ENCODE data around the gene GPR61. TPM values are rescaled to one million over a fixed set of nuclear protein-coding genes. Genes with fewer than 3 reads are reported as not detected.

GPR61 gene
- total and polyA plus RNA-seq, 5 donors from 2014 or later = 0.20 to 0.43 (median 0.43) TPM; not detected in 2

DNA sequence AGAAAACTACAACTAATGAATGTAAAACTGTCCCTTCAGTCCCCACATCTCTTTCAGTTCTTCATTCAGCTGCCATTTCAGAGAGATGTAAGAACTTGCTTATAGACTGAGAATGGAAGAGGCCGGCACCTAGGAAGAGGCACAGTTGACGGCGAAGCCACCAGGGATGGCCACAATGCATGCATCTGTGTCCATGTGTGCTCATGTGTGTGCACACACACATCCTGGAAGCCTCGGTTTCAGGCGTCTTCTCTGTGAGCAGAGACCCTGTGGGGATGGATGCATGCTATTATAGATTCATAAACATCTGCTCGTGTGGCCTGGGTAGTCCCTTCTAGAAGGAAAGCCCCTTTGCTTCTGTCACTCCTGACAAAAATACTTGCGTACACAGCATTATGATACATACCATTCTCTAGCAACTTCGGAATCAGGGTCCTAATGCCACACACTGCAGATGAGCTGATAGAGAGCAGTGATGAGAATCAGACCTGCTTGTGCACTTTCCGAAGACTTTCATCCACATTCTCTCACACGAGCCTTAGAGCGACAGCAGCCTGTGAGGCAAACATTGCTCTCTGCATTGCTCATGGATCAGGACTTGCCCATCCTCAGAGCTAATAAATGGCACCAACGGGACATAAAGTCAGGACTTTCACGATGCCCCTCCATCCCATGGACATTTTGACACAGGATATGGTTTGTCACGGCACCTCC lies 12.4 kb upstream of the GPR61 start:
- no peak overlapping the region for H3K4me3 ChIP-seq (ENCODE audit: low read depth, low read length)
- peaks cover 17% of the 10 kb centered on the region for H3K4me1 ChIP-seq (ENCODE audit: control insufficient read depth, insufficient read depth, low read length, poor library complexity, severe bottlenecking)
- Mint-ChIP-seq H3K4me3 (no peak overlapping the region), H3K9me3 (no peaks in the 10 kb centered on the region), H3K4me1 (peaks cover 0 to 17% (median 5%) of the 10 kb centered on the region in 4 donors), H3K27me3 (peaks cover 2% of the 10 kb centered on the region), H3K27ac (peak overlapping the region in 1 of 3 donors; percentile 18), H3K36me3 (peaks cover 3% of the 10 kb centered on the region)
- no peaks in the 10 kb centered on the region for H3K36me3 ChIP-seq (ENCODE audit: control insufficient read depth, insufficient read depth, low read length)
- ATAC-seq (ENCODE audit: low read depth in 2 of 2) (no peak), DNase-seq (no peak)
- H3K27ac ChIP-seq (ENCODE audit: insufficient read depth, low read length, poor library complexity, severe bottlenecking) = no peak overlapping the region
- no peaks in the 10 kb centered on the region for H3K9me3 ChIP-seq (ENCODE audit: control insufficient read depth in 2 of 2, low read length in 2 of 2)
- H3K27me3 ChIP-seq (ENCODE audit: control insufficient read depth, insufficient read depth, low read length) = peaks cover 6% of the 10 kb centered on the region

DNA sequence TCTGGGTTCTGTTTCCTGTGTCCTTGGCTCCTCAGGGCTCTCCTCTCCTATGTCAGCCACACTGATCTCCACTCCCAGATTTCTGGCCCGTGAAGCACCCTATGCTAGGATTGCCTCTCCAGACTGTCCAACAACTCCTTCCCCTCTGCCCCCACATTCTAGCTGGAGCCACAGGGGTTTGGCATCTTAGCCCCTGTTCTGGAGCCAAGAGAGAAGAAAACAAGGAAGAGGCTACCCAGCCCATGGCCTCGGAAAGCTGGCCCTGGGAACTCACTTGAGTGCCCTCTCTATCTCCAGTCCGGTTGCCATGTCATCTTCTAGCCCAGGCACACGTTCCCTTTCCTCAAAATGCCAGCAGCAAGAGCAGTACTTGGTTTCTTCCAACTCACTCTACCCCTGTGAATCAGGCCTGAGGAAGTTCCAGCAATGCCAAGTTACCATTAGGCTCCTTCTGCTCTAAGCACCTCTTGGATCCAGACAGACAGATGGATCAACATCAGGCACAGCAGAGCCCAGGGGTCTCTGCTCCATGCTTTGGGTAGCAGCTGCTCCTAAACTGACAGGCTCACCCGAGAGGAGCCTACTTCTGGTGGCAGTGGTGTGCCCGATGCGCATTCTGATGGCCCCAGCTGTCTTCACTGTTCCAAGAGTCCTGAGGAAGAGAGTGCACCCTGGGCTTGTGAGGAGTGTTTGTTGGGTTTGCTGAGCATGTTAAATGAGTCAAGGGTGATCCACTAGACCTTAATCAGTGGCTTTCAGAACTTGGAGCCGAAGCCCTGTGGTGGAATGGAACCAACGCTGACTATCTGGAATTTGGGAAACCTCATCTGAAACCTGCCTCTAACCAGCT lies 11.6 kb upstream of the GPR61 start:
- H3K9me3 ChIP-seq (ENCODE audit: control insufficient read depth in 2 of 2, low read length in 2 of 2) = no peaks in the 10 kb centered on the region
- ATAC-seq (ENCODE audit: low read depth in 2 of 2) = no peak

DNA sequence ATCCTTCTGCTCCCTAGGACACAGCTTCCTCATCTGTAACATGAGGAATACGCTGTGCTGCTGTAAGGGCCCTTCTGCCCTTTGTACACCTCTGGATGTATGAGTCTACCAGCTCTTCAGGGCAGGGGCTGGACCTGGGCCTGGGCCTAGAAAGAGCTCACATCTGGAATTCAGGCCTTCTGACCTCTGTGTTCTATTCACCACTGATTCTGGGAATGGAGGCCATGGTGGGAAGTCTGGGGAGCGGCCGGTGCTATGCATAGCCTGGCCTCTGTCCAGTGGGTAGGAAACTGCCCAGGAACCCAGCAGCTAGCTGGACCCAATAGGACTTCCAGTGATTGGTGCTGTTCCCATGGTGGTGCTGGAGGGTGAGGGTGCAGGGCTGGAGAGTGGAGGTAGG lies 11.0 kb upstream of the GPR61 start:
- Histone ChIP-seq H3K36me3 (ENCODE audit: control insufficient read depth, insufficient read depth, low read length) (no peaks in the 10 kb centered on the region), H3K4me3 (ENCODE audit: low read depth, low read length) (no peak overlapping the region), H3K9me3 (ENCODE audit: control insufficient read depth in 2 of 2, low read length in 2 of 2) (no peaks in the 10 kb centered on the region), H3K4me1 (ENCODE audit: control insufficient read depth, insufficient read depth, low read length, poor library complexity, severe bottlenecking) (peaks cover 24% of the 10 kb centered on the region), H3K27ac (ENCODE audit: insufficient read depth, low read length, poor library complexity, severe bottlenecking) (no peak overlapping the region), H3K27me3 (ENCODE audit: control insufficient read depth, insufficient read depth, low read length) (peaks cover 6% of the 10 kb centered on the region)
- H3K36me3 Mint-ChIP-seq = peaks cover 3% of the 10 kb centered on the region
- DNase-seq = no peak
- no peaks in the 10 kb centered on the region for H3K9me3 Mint-ChIP-seq
- H3K27ac Mint-ChIP-seq = no peak overlapping the region
- no peak overlapping the region for H3K4me3 Mint-ChIP-seq
- peaks cover 0 to 23% (median 10%) of the 10 kb centered on the region in 4 donors for H3K4me1 Mint-ChIP-seq
- no peak for ATAC-seq (ENCODE audit: low read depth in 2 of 2)
- H3K27me3 Mint-ChIP-seq = no peaks in the 10 kb centered on the region

More for the DNA sequence above, 11.6 kb upstream of the GPR61 start:
- H3K36me3 ChIP-seq (ENCODE audit: control insufficient read depth, insufficient read depth, low read length) = no peaks in the 10 kb centered on the region
- H3K36me3 Mint-ChIP-seq = peaks cover 3% of the 10 kb centered on the region
- peaks cover 0 to 23% (median 10%) of the 10 kb centered on the region in 4 donors for H3K4me1 Mint-ChIP-seq
- no peak overlapping the region for H3K4me3 ChIP-seq (ENCODE audit: low read depth, low read length)
- peaks cover 6% of the 10 kb centered on the region for H3K27me3 ChIP-seq (ENCODE audit: control insufficient read depth, insufficient read depth, low read length)
- no peaks in the 10 kb centered on the region for H3K9me3 Mint-ChIP-seq
- H3K4me3 Mint-ChIP-seq = no peak overlapping the region
- no peak for DNase-seq
- peak overlapping the region in 2 of 3 donors; percentile 18 to 82 for H3K27ac Mint-ChIP-seq
- H3K4me1 ChIP-seq (ENCODE audit: control insufficient read depth, insufficient read depth, low read length, poor library complexity, severe bottlenecking) = peaks cover 24% of the 10 kb centered on the region
- no peak overlapping the region for H3K27ac ChIP-seq (ENCODE audit: insufficient read depth, low read length, poor library complexity, severe bottlenecking)
- no peaks in the 10 kb centered on the region for H3K27me3 Mint-ChIP-seq

DNA sequence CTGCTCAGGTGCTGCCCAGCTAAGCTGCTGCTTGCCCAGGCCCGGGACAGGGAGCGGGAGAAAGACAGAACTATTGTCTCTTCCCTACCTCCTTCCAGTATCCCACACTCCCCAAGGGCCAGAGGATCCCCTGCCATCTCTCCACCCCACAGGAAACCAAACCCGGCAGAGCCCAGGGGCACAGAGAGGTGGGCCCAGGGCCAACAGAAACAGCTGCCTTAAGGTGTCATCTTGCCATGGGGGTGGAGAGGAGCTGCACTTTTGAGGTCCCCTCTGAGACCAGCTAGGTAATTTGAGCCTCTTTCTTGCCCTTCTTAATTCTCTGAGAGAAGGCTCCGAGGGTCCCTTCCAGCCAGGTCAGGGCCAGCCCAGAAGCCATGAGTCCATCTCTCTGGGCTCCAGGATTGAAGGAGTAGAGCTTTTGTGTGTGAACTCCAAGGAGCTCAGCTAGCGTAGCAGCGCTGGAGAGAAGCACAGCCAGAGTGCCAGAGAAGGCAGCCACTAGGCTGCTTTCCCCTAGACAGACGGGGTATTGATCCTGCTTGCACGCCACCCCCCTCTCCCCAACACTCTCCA lies 9.7 kb upstream of the GPR61 start:
- H3K27me3 ChIP-seq (ENCODE audit: control insufficient read depth, insufficient read depth, low read length) = peaks cover 6% of the 10 kb centered on the region
- ATAC-seq (ENCODE audit: low read depth in 2 of 2) = no peak
- no peak overlapping the region for H3K4me3 ChIP-seq (ENCODE audit: low read depth, low read length)
- Mint-ChIP-seq H3K9me3 (no peaks in the 10 kb centered on the region), H3K27ac (peak overlapping the region in 1 of 3 donors; percentile 55), H3K27me3 (peaks cover 4% of the 10 kb centered on the region), H3K4me3 (no peak overlapping the region), H3K4me1 (peaks cover 0 to 23% (median 10%) of the 10 kb centered on the region in 4 donors), H3K36me3 (peaks cover 3% of the 10 kb centered on the region)
- no peak overlapping the region for H3K27ac ChIP-seq (ENCODE audit: insufficient read depth, low read length, poor library complexity, severe bottlenecking)
- H3K4me1 ChIP-seq (ENCODE audit: control insufficient read depth, insufficient read depth, low read length, poor library complexity, severe bottlenecking) = peaks cover 24% of the 10 kb centered on the region
- no peaks in the 10 kb centered on the region for H3K9me3 ChIP-seq (ENCODE audit: control insufficient read depth in 2 of 2, low read length in 2 of 2)
- H3K36me3 ChIP-seq (ENCODE audit: control insufficient read depth, insufficient read depth, low read length) = no peaks in the 10 kb centered on the region
- no peak for DNase-seq

DNA sequence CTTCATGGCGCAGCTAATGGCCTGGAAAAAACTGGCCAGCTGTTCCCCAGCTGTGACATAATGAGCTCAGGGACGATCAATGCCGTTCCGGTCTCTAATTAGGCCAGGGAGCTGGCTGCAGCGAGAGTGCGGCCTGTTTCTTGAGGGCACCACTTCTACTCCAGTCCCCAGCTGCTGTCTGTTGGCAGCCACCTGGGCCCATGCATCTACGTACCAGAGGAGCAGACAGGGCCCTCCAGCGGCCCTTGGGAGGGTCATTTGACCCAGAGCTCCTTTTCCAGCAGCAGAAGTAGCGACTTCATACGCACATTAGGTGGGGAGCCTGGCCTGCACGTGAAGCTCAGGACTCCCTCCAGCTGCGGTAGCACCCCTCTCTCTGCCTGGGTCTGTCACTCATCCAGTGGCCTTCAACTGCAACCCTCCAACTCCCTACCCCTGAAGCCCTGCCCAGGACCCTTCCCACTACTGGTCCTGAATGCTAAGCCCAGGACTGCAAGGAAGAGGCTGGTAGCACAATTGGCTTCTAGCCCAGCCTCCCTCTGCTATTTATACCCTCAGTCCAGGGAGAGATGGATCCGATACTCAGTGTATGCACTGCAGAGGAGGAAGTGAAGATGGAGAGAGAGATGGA lies 9.1 kb upstream of the GPR61 start:
- Histone ChIP-seq H3K4me1 (ENCODE audit: control insufficient read depth, insufficient read depth, low read length, poor library complexity, severe bottlenecking) (peaks cover 24% of the 10 kb centered on the region), H3K9me3 (ENCODE audit: control insufficient read depth in 2 of 2, low read length in 2 of 2) (no peaks in the 10 kb centered on the region), H3K27ac (ENCODE audit: insufficient read depth, low read length, poor library complexity, severe bottlenecking) (no peak overlapping the region), H3K27me3 (ENCODE audit: control insufficient read depth, insufficient read depth, low read length) (peaks cover 6% of the 10 kb centered on the region), H3K4me3 (ENCODE audit: low read depth, low read length) (no peak overlapping the region), H3K36me3 (ENCODE audit: control insufficient read depth, insufficient read depth, low read length) (no peaks in the 10 kb centered on the region)
- Mint-ChIP-seq H3K4me1 (peaks cover 0 to 23% (median 10%) of the 10 kb centered on the region in 4 donors), H3K4me3 (peak overlapping the region in 2 of 4 donors; percentile 68 to 79), H3K27me3 (peaks cover 4% of the 10 kb centered on the region), H3K27ac (peak overlapping the region; percentile 70 to 90 (median 71)), H3K9me3 (no peaks in the 10 kb centered on the region), H3K36me3 (peaks cover 3% of the 10 kb centered on the region)
- no peak for DNase-seq
- ATAC-seq (ENCODE audit: low read depth in 2 of 2) = no peak

DNA sequence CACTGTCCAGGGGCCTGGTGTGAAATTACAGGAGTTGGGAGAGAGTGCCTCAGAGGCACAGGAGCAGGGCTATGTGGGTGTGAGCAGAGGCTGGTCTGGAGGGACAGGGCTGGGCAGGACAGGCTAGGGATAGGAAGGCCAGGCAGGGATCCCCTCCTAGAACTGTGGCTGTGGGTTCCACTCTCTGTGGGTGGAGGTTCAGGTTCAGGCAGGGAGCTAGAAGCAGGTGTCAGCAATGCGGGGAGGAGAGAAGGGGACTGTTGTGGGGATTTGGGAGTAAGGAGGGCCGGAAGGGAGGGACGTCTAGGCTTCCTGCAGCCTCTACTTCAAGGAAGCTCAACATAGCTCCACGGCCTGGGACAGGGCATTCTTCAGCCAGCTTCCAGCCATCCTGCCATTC lies 8.3 kb upstream of the GPR61 start:
- Mint-ChIP-seq H3K27ac (peak overlapping the region; percentile 71 to 96 (median 90)), H3K9me3 (no peaks in the 10 kb centered on the region), H3K36me3 (no peaks in the 10 kb centered on the region), H3K4me3 (peak overlapping the region in 3 of 4 donors; percentile 23 to 79 (median 68)), H3K4me1 (peaks cover 0 to 23% (median 10%) of the 10 kb centered on the region in 4 donors), H3K27me3 (peaks cover 4% of the 10 kb centered on the region)
- no peak overlapping the region for H3K4me3 ChIP-seq (ENCODE audit: low read depth, low read length)
- no peaks in the 10 kb centered on the region for H3K36me3 ChIP-seq (ENCODE audit: control insufficient read depth, insufficient read depth, low read length)
- ATAC-seq (ENCODE audit: low read depth in 2 of 2) (no peak), DNase-seq (no peak)
- H3K4me1 ChIP-seq (ENCODE audit: control insufficient read depth, insufficient read depth, low read length, poor library complexity, severe bottlenecking) = peaks cover 24% of the 10 kb centered on the region
- peaks cover 6% of the 10 kb centered on the region for H3K27me3 ChIP-seq (ENCODE audit: control insufficient read depth, insufficient read depth, low read length)
- no peak overlapping the region for H3K27ac ChIP-seq (ENCODE audit: insufficient read depth, low read length, poor library complexity, severe bottlenecking)
- H3K9me3 ChIP-seq (ENCODE audit: control insufficient read depth in 2 of 2, low read length in 2 of 2) = no peaks in the 10 kb centered on the region

DNA sequence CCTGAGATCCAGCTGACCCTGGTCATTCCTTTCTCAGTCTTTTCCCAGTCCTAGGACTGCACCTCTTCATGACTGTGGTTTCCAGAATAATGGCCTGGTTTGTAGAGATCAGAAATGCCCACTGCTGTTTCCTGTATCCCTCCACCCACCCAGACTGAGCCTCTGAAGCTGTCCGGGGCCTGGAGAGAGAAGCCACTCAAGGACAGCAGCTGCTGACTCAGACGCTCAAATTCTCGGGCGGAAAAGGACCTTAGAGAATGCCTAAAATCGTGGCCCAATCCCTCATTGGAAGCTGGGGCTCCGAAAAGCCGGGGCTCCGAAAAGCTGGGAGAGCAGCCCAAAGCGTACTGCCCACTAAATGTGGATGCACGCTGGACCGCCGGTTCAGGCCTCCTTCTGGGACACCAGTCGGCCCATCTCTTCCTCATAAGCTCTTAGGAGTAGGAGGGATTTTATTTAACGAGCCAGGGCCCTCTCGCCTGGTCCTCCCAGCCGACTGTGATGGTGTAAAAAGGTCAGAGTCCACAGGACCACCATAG lies 7.8 kb upstream of the GPR61 start:
- Mint-ChIP-seq H3K27ac (peak overlapping the region in 2 of 3 donors; percentile 71 to 90), H3K27me3 (peaks cover 4% of the 10 kb centered on the region)

More for the DNA sequence above, 7.8 kb upstream of the GPR61 start:
- Histone ChIP-seq H3K4me1 (ENCODE audit: control insufficient read depth, insufficient read depth, low read length, poor library complexity, severe bottlenecking) (peaks cover 24% of the 10 kb centered on the region), H3K36me3 (ENCODE audit: control insufficient read depth, insufficient read depth, low read length) (no peaks in the 10 kb centered on the region), H3K27ac (ENCODE audit: insufficient read depth, low read length, poor library complexity, severe bottlenecking) (no peak overlapping the region), H3K27me3 (ENCODE audit: control insufficient read depth, insufficient read depth, low read length) (peaks cover 6% of the 10 kb centered on the region), H3K9me3 (ENCODE audit: control insufficient read depth in 2 of 2, low read length in 2 of 2) (no peaks in the 10 kb centered on the region), H3K4me3 (ENCODE audit: low read depth, low read length) (no peak overlapping the region)
- no peaks in the 10 kb centered on the region for H3K36me3 Mint-ChIP-seq
- no peak for DNase-seq
- H3K9me3 Mint-ChIP-seq = no peaks in the 10 kb centered on the region
- peak overlapping the region; percentile 42 to 87 (median 86) for H3K4me3 Mint-ChIP-seq
- ATAC-seq (ENCODE audit: low read depth in 2 of 2) = no peak
- peaks cover 0 to 23% (median 10%) of the 10 kb centered on the region in 4 donors for H3K4me1 Mint-ChIP-seq
